ENCODE results near the gene CKB. TPM values are rescaled to one million over a fixed set of nuclear protein-coding genes. Genes with fewer than 3 reads are reported as not detected.

The CKB gene
- total RNA-seq, 1 donor from 2014 or later: 178 TPM

DNA sequence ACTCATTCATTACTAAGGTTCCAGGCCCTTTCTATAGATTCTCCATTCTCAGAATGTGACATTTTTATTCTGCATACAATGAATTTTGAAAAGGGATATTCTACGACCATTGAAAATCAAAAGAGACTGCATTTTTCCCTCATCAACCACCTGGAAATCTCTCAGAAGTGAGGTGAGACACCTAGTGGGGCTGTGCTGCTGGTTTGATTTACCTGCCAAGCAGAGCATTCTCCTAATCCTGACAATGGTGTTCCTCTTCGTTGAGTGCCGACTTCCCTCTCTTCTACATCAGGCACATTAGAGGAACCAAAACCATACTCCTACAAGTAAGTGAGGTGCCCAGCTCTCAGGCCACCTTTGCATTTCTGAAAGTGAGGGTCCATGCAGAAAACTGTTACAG lies 14.9 kb downstream of the CKB start:
- peaks cover 5% of the 10 kb centered on the region for H3K4me1 ChIP-seq (ENCODE audit: insufficient read depth, low read length)
- Mint-ChIP-seq H3K27me3 (ENCODE audit: low read depth, unreplicated experiment) (no peaks in the 10 kb centered on the region), H3K4me1 (ENCODE audit: low read depth, unreplicated experiment) (peaks cover 3% of the 10 kb centered on the region), H3K9me3 (ENCODE audit: unreplicated experiment) (no peaks in the 10 kb centered on the region), H3K27ac (ENCODE audit: unreplicated experiment) (no peak overlapping the region), H3K4me3 (ENCODE audit: unreplicated experiment) (no peak overlapping the region), H3K36me3 (ENCODE audit: low read depth, unreplicated experiment) (peaks cover 36% of the 10 kb centered on the region)
- TF ChIP-seq, protein P1, sequence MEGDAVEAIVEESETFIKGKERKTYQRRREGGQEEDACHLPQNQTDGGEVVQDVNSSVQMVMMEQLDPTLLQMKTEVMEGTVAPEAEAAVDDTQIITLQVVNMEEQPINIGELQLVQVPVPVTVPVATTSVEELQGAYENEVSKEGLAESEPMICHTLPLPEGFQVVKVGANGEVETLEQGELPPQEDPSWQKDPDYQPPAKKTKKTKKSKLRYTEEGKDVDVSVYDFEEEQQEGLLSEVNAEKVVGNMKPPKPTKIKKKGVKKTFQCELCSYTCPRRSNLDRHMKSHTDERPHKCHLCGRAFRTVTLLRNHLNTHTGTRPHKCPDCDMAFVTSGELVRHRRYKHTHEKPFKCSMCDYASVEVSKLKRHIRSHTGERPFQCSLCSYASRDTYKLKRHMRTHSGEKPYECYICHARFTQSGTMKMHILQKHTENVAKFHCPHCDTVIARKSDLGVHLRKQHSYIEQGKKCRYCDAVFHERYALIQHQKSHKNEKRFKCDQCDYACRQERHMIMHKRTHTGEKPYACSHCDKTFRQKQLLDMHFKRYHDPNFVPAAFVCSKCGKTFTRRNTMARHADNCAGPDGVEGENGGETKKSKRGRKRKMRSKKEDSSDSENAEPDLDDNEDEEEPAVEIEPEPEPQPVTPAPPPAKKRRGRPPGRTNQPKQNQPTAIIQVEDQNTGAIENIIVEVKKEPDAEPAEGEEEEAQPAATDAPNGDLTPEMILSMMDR (IDR thresholded peaks at IDR 0.05; ENCODE audit: insufficient read depth, low read depth, low read length): no peak
- no peak for TF ChIP-seq EZH2 (IDR thresholded peaks at IDR 0.05; ENCODE audit: insufficient read depth, low read length)
- no peak overlapping the region for H2AFZ ChIP-seq (ENCODE audit: low read depth, low read length)
- no peak overlapping the region for H3K9ac ChIP-seq (ENCODE audit: low read length)
- peaks cover 37% of the 10 kb centered on the region for H3K36me3 ChIP-seq (ENCODE audit: insufficient read depth, low read length)
- DNase-seq (ENCODE audit: low read depth) (no peak), FAIRE-seq (no peak)
- H3K4me2 ChIP-seq (ENCODE audit: low read length): no peak overlapping the region
- H4K20me1 ChIP-seq (ENCODE audit: insufficient read depth, low read length): peaks cover 25% of the 10 kb centered on the region
- no peak overlapping the region for H3K27ac ChIP-seq (ENCODE audit: low read depth, low read length)
- no peak overlapping the region for H3K4me3 ChIP-seq (ENCODE audit: insufficient read depth, low read depth, low read length)
- no peaks in the 10 kb centered on the region for H3K79me2 ChIP-seq (ENCODE audit: insufficient read depth, low read length)
- H3K27me3 ChIP-seq (ENCODE audit: insufficient read depth, low read length): no peaks in the 10 kb centered on the region
- no peaks in the 10 kb centered on the region for H3K9me3 ChIP-seq (ENCODE audit: insufficient read depth, low read depth, low read length)

DNA sequence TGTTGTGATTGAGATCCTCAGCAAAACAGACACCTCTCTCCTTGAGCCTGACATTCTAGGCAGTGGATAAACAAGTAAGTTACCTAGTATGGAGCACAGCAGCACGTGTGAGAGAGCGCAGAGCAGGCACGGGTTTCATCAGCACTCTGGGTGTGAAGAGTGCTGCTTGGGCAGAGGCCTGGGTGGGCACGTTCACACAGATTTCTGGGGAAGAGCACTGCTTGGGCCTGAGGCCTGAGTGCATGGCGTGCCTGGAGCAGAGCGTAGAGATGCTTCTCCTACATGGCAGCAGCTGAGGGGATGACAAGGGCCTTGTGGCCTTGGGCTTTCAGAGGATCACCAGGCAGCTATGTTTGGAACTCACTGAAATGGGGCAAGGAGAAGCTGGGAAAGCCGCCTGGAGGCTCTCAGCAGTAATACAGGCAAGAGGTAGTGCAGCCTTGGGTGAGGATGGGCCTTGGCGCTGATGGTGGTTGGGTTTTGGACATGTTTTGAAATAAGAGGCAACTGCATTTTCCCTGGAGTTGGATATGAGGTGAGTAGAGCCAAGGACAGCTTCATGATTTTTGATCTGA lies 17.6 kb downstream of the CKB start:
- TF ChIP-seq, protein P1 (IDR thresholded peaks at IDR 0.05; ENCODE audit: insufficient read depth, low read depth, low read length): peak; percentile 21
- no peak for TF ChIP-seq EZH2 (IDR thresholded peaks at IDR 0.05; ENCODE audit: insufficient read depth, low read length)
- Histone ChIP-seq H3K27ac (ENCODE audit: low read depth, low read length) (no peak overlapping the region), H2AFZ (ENCODE audit: low read depth, low read length) (no peak overlapping the region), H3K9me3 (ENCODE audit: insufficient read depth, low read depth, low read length) (no peaks in the 10 kb centered on the region), H3K27me3 (ENCODE audit: insufficient read depth, low read length) (no peaks in the 10 kb centered on the region), H4K20me1 (ENCODE audit: insufficient read depth, low read length) (peaks cover 45% of the 10 kb centered on the region), H3K79me2 (ENCODE audit: insufficient read depth, low read length) (peaks cover 17% of the 10 kb centered on the region), H3K4me3 (ENCODE audit: insufficient read depth, low read depth, low read length) (no peak overlapping the region), H3K4me1 (ENCODE audit: insufficient read depth, low read length) (no peaks in the 10 kb centered on the region), H3K4me2 (ENCODE audit: low read length) (no peak overlapping the region), H3K9ac (ENCODE audit: low read length) (no peak overlapping the region), H3K36me3 (ENCODE audit: insufficient read depth, low read length) (peaks cover 54% of the 10 kb centered on the region)
- Mint-ChIP-seq H3K4me3 (ENCODE audit: unreplicated experiment) (no peak overlapping the region), H3K9me3 (ENCODE audit: unreplicated experiment) (no peaks in the 10 kb centered on the region), H3K27ac (ENCODE audit: unreplicated experiment) (no peak overlapping the region), H3K4me1 (ENCODE audit: low read depth, unreplicated experiment) (peaks cover 3% of the 10 kb centered on the region), H3K36me3 (ENCODE audit: low read depth, unreplicated experiment) (peaks cover 29% of the 10 kb centered on the region), H3K27me3 (ENCODE audit: low read depth, unreplicated experiment) (no peaks in the 10 kb centered on the region)
- DNase-seq (ENCODE audit: low read depth): no peak
- no peak for FAIRE-seq

DNA sequence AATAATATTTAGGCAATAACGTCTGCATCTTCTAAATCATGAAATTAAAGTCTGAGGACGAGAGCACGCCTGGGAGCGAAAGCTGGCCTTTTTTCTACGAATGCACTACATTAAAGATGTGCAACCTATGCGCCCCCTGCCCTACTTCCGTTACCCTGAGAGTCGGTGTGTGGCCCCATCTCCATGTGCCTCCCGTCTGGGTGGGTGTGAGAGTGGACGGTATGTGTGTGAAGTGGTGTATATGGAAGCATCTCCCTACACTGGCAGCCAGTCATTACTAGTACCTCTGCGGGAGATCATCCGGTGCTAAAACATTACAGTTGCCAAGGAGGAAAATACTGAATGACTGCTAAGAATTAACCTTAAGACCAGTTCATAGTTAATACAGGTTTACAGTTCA lies 19.3 kb downstream of the CKB start:
- Histone ChIP-seq H3K27ac (ENCODE audit: low read depth, low read length) (no peak overlapping the region), H3K9me3 (ENCODE audit: insufficient read depth, low read depth, low read length) (no peaks in the 10 kb centered on the region), H3K9ac (ENCODE audit: low read length) (no peak overlapping the region), H3K36me3 (ENCODE audit: insufficient read depth, low read length) (peaks cover 55% of the 10 kb centered on the region), H3K27me3 (ENCODE audit: insufficient read depth, low read length) (no peaks in the 10 kb centered on the region), H3K79me2 (ENCODE audit: insufficient read depth, low read length) (peaks cover 23% of the 10 kb centered on the region), H3K4me3 (ENCODE audit: insufficient read depth, low read depth, low read length) (no peak overlapping the region), H2AFZ (ENCODE audit: low read depth, low read length) (no peak overlapping the region), H3K4me1 (ENCODE audit: insufficient read depth, low read length) (no peaks in the 10 kb centered on the region), H3K4me2 (ENCODE audit: low read length) (no peak overlapping the region), H4K20me1 (ENCODE audit: insufficient read depth, low read length) (peaks cover 53% of the 10 kb centered on the region)
- Mint-ChIP-seq H3K27me3 (ENCODE audit: low read depth, unreplicated experiment) (no peaks in the 10 kb centered on the region), H3K4me1 (ENCODE audit: low read depth, unreplicated experiment) (peaks cover 3% of the 10 kb centered on the region), H3K9me3 (ENCODE audit: unreplicated experiment) (no peaks in the 10 kb centered on the region), H3K27ac (ENCODE audit: unreplicated experiment) (no peak overlapping the region), H3K36me3 (ENCODE audit: low read depth, unreplicated experiment) (peaks cover 29% of the 10 kb centered on the region), H3K4me3 (ENCODE audit: unreplicated experiment) (no peak overlapping the region)
- DNase-seq (ENCODE audit: low read depth): no peak
- TF ChIP-seq, protein P1 (IDR thresholded peaks at IDR 0.05; ENCODE audit: insufficient read depth, low read depth, low read length): no peak
- no peak for TF ChIP-seq EZH2 (IDR thresholded peaks at IDR 0.05; ENCODE audit: insufficient read depth, low read length)
- no peak for FAIRE-seq

Measured in astrocyte (in vitro differentiated cells and primary cell).